ENCODE measurements around the gene AVP. TPM values are rescaled to one million over a fixed set of nuclear protein-coding genes. Genes with fewer than 3 reads are reported as not detected.
A peak's percentile ranks its signal among the peaks of the same experiment; 100 is the strongest.
"Not testable (repeated sequence)": the region's sequence is repeated elsewhere in the genome, so short reads cannot be mapped to it uniquely, and the experiment has no call there.

The AVP gene
- total RNA-seq, 1 donor, result not detected

DNA sequence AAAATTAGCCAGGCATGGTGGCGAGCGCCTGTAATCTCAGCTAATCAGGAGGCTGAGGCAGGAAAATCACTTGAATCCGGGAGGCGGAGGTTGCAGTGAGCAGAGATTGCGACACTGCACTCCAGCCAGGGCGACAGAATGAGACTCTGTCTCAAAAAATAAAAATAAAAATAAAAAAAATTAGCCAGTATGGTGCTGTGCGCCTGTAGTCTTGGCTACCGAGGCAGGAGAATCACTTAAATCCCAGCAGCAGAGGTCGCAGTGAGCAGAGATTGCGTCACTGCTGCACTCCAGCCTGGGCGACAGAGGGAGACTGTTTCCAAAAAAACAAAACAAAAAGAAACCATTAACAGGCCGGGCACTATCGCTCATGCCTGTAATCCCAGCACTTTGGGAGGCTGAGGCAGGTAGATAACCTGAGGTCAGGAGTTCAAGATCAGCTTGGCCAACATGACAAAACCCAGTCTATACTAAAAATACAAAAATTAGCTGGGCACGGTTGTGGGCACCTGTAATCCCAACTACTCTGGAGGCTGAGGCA, 33.4 kb upstream of the AVP start:
- H3K4me3 ChIP-seq (ENCODE audit: low read depth, low read length), result not testable (repeated sequence)
- TF ChIP-seq, protein P1, sequence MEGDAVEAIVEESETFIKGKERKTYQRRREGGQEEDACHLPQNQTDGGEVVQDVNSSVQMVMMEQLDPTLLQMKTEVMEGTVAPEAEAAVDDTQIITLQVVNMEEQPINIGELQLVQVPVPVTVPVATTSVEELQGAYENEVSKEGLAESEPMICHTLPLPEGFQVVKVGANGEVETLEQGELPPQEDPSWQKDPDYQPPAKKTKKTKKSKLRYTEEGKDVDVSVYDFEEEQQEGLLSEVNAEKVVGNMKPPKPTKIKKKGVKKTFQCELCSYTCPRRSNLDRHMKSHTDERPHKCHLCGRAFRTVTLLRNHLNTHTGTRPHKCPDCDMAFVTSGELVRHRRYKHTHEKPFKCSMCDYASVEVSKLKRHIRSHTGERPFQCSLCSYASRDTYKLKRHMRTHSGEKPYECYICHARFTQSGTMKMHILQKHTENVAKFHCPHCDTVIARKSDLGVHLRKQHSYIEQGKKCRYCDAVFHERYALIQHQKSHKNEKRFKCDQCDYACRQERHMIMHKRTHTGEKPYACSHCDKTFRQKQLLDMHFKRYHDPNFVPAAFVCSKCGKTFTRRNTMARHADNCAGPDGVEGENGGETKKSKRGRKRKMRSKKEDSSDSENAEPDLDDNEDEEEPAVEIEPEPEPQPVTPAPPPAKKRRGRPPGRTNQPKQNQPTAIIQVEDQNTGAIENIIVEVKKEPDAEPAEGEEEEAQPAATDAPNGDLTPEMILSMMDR (IDR thresholded peaks at IDR 0.05; ENCODE audit: insufficient read depth, low read length), result peak; percentile 84
- DNase-seq (ENCODE audit: low read depth), result peak; percentile 84

DNA sequence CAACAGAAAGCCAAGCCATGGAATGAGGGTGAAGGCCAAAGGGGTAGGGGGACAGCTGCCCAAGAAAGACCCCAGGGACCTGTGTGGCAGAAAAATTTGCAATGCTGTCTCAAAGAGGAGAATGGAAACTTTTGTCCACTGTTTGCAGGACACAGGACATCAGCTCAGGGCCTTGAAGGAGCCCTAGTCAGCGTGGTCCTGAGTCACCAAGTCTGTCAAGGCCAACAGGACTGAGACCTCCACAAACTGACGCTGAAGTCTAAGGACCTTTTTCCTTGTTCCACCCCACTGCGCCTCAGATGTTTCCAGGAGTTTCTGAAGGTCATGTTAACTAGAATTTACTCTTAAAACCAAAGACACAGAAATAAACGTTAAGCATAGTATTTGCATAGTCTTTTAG, 31.8 kb upstream of the AVP start:
- TF ChIP-seq, protein P1 (IDR thresholded peaks at IDR 0.05; ENCODE audit: insufficient read depth, low read length), result no peak
- no peak overlapping the region for H3K4me3 ChIP-seq (ENCODE audit: low read depth, low read length)
- DNase-seq (ENCODE audit: low read depth), result no peak

DNA sequence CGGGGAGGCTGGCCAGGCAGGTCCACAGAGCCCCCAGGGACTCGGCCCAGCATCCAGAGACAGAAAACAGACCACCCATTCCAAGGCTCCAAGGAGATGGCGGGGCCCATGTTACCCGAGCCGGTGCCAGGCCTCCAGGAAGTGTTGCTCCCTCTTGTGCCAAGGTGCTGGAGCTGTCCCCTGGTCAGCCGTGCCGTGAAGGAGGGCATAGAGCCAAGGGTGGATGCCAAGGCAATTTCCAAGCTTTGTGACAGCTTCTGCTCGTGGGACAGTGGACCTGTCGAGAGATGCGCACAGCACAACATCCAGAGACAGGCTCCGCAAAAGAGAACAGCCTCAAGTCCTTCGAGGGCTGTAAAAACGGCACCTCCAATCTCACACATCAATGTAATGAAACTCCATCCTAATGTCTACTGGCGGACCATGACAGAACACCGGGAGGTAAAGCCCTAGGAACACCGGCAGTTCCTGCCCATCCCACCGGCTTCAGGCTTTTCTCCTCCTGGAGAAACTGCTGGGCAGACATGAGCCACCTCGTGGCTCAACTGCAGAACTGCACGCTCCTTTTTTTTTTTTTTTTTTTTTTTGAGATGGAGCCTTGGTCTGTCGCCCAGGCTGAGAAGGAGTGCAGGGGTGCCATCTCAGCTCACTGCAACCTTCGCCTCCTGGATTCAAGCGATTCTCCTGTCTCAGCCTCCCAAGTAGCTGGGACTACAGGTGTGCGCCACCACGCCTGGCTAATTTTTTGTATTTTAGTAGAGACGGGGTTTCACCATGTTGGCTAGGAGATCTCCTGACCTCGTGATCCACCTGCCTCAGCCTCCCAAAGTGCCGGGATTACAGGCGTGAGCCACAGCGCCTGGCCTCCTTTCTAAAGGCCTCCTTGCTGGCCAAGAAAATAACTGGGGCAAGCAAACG, 30.9 kb upstream of the AVP start:
- H3K4me3 ChIP-seq (ENCODE audit: low read depth, low read length), result no peak overlapping the region
- DNase-seq (ENCODE audit: low read depth), result peak; percentile 65
- TF ChIP-seq, protein P1 (IDR thresholded peaks at IDR 0.05; ENCODE audit: insufficient read depth, low read length), result peak; percentile 85

DNA sequence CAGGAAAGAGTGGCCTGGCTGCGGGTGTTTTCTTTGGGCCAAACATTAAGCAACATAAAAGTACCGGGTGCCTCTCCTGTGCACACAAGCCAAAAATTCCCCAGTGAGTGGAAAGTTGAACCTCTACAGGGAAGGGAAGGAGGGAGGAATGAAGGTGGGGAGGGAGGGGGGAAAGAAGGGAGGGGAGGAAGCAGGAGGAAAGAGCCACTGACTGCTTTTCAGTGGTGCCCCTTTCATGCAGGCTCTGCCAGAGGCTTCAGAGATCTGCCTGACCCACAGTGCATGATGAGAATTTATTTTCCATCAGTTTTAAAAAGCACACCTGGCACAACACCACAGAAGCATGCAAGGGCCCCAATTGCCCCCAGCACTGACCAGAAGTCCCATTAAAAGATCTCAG, 27.5 kb upstream of the AVP start:
- no peak for DNase-seq (ENCODE audit: low read depth)
- TF ChIP-seq, protein P1 (IDR thresholded peaks at IDR 0.05; ENCODE audit: insufficient read depth, low read length), result no peak
- no peak overlapping the region for H3K4me3 ChIP-seq (ENCODE audit: low read depth, low read length)

DNA sequence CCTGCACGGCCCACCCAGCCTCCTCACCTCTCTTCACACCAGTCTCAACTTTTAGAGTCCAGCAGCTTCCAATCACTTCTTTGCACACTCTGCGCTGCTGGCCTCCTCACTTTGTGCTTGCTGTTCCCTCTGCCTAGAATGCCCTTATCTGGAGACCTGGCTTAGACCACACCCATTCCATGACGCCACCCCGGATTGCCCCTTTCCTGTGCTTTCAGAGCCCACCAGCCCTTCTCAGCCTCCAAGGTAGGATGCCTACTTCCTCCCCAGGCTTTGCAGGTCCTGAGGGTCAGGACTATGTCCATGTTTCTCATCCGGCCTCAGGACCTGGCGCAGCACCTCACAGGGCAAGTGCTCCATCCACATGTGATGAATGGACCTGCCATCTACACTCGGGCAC, 27.0 kb upstream of the AVP start:
- DNase-seq (ENCODE audit: low read depth), result no peak
- no peak overlapping the region for H3K4me3 ChIP-seq (ENCODE audit: low read depth, low read length)
- TF ChIP-seq, protein P1 (IDR thresholded peaks at IDR 0.05; ENCODE audit: insufficient read depth, low read length), result no peak

DNA sequence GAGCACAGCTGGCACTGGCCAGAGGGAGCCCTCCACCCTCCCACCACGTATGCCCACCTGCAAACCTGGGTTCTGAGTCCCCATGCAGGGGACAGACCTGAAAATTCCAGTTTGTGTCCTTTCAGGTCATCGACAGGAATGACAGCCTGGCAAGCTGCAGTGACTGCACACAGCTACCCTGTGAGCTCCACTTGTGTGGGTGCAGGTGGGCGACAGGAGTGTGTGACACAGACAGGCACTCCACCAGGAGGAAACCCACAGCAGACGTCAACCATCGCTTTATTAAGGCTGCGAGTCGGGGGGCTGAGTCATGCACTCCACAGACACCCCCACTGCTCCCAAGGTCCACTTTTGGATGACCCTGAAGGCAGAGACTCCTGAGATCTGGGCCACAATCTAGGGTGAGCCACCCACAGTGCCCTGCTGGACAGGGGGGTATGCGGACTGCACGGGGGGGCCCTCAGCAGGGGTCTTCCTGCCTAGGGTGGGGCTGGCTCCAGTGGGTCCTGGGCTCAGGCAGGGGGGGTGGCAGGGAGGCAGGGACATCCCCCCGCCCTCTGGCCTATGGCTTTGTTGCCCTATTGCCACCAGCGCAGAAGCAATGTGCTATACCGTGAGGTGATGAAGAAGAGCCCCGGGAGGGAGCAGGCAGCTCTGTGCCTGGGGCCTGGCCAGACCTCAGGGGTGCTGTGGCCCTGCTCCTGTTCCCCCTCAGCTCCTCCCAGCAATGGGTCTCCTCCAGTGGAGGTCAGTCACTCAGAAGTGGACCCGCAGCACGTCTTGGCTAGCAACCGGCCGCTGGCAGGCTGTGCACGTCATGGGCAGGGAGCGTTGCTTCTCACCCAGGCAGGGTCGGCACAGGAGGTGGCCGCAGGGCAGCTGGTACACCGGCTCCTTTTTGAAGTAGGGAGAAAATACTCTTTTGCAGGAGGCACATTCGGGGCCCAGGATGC, 25.1 kb upstream of the AVP start:
- no peak overlapping the region for H3K4me3 ChIP-seq (ENCODE audit: low read depth, low read length)
- no peak for DNase-seq (ENCODE audit: low read depth)
- TF ChIP-seq, protein P1 (IDR thresholded peaks at IDR 0.05; ENCODE audit: insufficient read depth, low read length), result no peak
